ENCODE data around the gene TAF4B.

GRCh38 chr18:26432651-26433424, 206.6 kb downstream of the TAF4B start:
- TF ChIP-seq PHF20 (IDR thresholded peaks at IDR 0.05; ENCODE audit: partially characterized antibody) (no peak), ZBTB1 (CRISPR knock-in tag; IDR thresholded peaks at IDR 0.05; ENCODE audit: borderline replicate concordance, low read depth) (no peak), MAFK (IDR thresholded peaks at IDR 0.05; ENCODE audit: low read length) (no peak)
